GM12873 (cell line): ENCODE data around the gene GMPS.

Source experiments
- CTCF ChIP-seq: IDR thresholded peaks from 2 replicates; pipeline ENCODE4 v1.5.1; 2012; ENCODE audit warnings: low read depth, mild to moderate bottlenecking, moderate library complexity, low read length, control low read depth; ENCODE audit not compliant: insufficient read depth; ENCODE audit errors: missing control alignments

GMPS gene

DNA sequence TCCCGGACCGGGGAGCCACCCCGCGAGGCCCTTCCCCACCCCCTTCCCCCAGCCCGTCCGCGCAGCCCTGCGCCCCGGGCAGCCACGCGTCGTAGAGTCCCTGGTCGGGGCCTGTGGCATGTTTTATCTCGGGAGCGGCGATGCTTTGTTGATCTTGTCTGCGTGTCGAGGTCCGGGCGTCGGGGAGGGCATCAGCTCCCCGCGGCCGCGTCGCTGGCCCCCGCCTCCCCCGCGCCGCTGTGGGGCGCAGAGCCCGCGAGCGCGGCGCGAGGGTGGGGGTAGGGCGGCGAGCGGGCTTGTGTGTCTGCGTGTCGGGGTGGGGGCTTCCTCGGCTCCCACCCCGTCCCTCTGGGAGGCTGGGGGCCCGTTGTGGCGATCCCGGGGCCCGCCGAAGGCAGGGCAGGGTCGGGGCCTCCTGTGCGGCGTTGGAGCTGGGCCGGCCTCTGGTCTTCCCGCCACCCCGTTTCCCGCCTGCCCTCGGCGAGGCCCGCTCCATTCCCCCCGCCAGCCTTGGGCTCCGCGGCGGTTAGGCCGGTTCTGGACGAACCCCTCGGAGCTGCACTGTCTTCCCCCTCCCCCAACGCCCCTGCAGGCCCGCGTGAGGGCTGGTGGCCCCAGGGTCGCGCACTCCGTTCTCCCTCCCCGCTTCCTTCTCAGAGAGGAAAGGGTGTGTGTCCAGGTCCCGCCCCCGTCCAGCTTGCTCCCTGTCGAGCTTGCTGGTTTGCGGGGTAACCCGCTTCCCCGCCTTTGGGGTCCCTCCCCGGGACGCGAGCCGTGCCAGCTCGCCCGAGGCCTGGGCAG lies 695 bp downstream of the GMPS start:
- no peak for TF ChIP-seq CTCF

GRCh38 chr3:155871746-155872158 lies 1.3 kb downstream of the GMPS start:
- no peak for TF ChIP-seq CTCF

- no peak for TF ChIP-seq CTCF
Observed at GRCh38 chr3:155872904-155873646, 2.6 kb downstream of the GMPS start.

DNA sequence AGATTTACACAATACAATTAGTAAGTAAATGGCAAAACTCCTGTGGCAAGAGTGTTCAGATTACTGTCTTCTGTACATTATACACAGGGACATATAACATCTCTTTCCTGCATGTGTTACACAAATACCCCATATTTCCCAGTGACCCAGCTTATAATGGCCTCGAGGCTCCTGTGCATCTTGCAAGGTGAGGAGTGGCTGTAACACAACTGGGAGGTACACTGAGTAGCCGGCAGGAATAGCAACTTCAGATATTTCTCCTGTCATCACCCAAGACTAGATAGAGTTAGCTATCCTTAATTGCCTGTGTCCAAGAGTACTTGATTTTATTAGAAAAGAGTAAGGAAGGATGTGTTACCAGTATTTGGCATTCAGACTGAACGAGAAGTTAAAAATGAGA lies 5.6 kb downstream of the GMPS start:
- TF ChIP-seq CTCF = no peak

DNA sequence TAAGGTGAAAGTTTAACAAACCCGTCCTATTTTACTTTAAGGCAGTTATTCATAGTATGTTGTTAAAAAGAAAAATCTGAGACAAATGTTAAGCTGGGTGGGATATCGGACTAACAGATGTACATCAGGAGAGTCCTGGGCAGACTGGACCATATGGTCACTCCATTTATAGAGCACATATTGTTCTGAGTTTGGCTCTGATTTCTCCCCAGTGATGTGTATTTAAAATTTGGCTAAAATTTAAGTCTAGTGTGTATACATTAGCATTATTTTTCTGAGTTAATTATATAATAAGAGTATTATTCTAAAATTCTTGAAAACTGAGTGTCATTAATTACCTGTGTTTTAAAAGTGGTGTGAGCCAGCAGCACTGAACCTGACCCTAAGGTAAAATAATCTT lies 6.1 kb downstream of the GMPS start:
- TF ChIP-seq CTCF = no peak

GRCh38 chr3:155880286-155880685 lies 9.8 kb downstream of the GMPS start:
- no peak for TF ChIP-seq CTCF

GRCh38 chr3:155884292-155884691 lies 13.8 kb downstream of the GMPS start:
- TF ChIP-seq CTCF = no peak
